ENCODE results near the gene GABARAP. TPM values are rescaled to one million over a fixed set of nuclear protein-coding genes. Genes with fewer than 3 reads are reported as not detected.

The GABARAP gene
- polyA plus RNA-seq, 1 donor from 2014 or later, result 1,138 TPM

- H3K27me3 Mint-ChIP-seq, result peaks cover 7% of the 10 kb centered on the region
- H3K4me3 Mint-ChIP-seq, result peak overlapping the region in 3 of 4 donors; percentile 70 to 93 (median 71)
- H3K36me3 Mint-ChIP-seq, result no peaks in the 10 kb centered on the region
- H3K4me1 Mint-ChIP-seq, result peaks cover 26 to 36% (median 35%) of the 10 kb centered on the region in 3 donors
- peak overlapping the region in 1 of 3 donors; percentile 57 for H3K27ac Mint-ChIP-seq
- H3K9me3 Mint-ChIP-seq, result no peaks in the 10 kb centered on the region
Measured at GRCh38 chr17:7218166-7218565, 24.1 kb downstream of the GABARAP start.

DNA sequence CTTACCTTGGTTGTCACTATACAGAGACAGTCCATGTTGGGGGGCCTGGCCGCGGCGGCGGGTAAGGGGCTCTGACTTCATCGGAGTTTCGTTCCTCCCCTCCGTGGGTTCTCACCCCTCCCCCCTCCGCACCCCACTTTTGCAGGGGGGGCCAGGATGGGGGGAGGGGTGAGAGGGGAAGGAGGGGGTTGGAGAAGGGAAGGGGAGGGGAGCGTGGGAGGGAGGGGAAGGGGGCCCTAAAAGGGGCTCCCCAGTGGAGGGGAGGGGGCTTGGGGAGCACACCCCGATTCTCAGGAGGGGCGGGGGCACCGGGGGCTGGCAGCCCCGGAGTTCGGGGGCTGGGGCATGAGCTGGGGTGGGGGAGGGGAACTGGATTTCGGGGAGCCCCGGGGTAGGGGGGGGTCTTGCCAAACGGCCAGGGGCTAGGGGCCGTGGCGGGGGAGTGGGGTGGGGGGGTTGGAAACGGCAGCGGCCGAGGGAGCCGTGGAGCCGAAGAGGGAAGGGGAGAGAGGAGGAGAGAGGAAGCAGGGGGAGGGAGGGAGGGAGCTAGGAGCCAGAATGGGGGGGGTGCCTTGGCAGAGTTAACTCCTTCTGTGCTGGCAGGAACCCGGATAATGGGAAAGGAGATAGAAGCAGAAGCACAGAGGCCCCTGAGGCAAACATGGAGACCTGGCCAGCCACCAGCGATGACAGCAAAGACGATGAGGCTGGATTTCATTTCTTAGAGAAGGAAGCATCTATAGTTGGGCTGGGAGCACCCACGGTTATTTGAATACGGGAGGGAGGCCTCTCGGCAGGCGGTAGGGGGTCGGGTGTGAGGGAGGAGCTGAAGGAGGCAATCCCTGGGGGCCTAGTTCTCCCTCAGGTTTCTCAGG lies 24.9 kb downstream of the GABARAP start:
- H3K9me3 Mint-ChIP-seq, result no peaks in the 10 kb centered on the region
- peak overlapping the region in 2 of 3 donors; percentile 71 to 73 for H3K27ac Mint-ChIP-seq
- H3K36me3 Mint-ChIP-seq, result no peaks in the 10 kb centered on the region
- H3K4me1 Mint-ChIP-seq, result peaks cover 28 to 36% (median 35%) of the 10 kb centered on the region in 3 donors
- peak overlapping the region in 3 of 4 donors; percentile 70 to 93 (median 71) for H3K4me3 Mint-ChIP-seq
- peaks cover 7% of the 10 kb centered on the region for H3K27me3 Mint-ChIP-seq

GRCh38 chr17:7216242-7217112 lies 25.8 kb downstream of the GABARAP start:
- H3K9me3 Mint-ChIP-seq, result no peaks in the 10 kb centered on the region
- H3K27me3 Mint-ChIP-seq, result peaks cover 9% of the 10 kb centered on the region
- no peaks in the 10 kb centered on the region for H3K36me3 Mint-ChIP-seq
- peak overlapping the region in 2 of 3 donors; percentile 71 to 73 for H3K27ac Mint-ChIP-seq
- peak overlapping the region in 2 of 4 donors; percentile 37 to 77 for H3K4me3 Mint-ChIP-seq
- peaks cover 31 to 40% (median 35%) of the 10 kb centered on the region in 3 donors for H3K4me1 Mint-ChIP-seq

- Mint-ChIP-seq H3K4me1 (peaks cover 24 to 36% (median 33%) of the 10 kb centered on the region in 3 donors), H3K9me3 (no peaks in the 10 kb centered on the region), H3K27ac (peak overlapping the region in 1 of 3 donors; percentile 71), H3K4me3 (peak overlapping the region in 1 of 4 donors; percentile 37), H3K27me3 (peaks cover 9% of the 10 kb centered on the region), H3K36me3 (no peaks in the 10 kb centered on the region)
Measured at GRCh38 chr17:7215652-7216180, 26.5 kb downstream of the GABARAP start.

- Mint-ChIP-seq H3K9me3 (no peaks in the 10 kb centered on the region), H3K27ac (peak overlapping the region; percentile 98 to 99 (median 98)), H3K4me3 (peak overlapping the region; percentile 92 to 96 (median 94)), H3K4me1 (peaks cover 19 to 36% (median 28%) of the 10 kb centered on the region in 3 donors), H3K27me3 (peaks cover 9% of the 10 kb centered on the region), H3K36me3 (no peaks in the 10 kb centered on the region)
Measured at GRCh38 chr17:7215136-7215638, 27.1 kb downstream of the GABARAP start.

- H3K27me3 Mint-ChIP-seq, result peaks cover 8% of the 10 kb centered on the region
- H3K27ac Mint-ChIP-seq, result peak overlapping the region; percentile 98 to 99 (median 98)
- H3K36me3 Mint-ChIP-seq, result no peaks in the 10 kb centered on the region
- H3K9me3 Mint-ChIP-seq, result no peaks in the 10 kb centered on the region
- H3K4me1 Mint-ChIP-seq, result peaks cover 16 to 34% (median 26%) of the 10 kb centered on the region in 3 donors
- peak overlapping the region; percentile 92 to 96 (median 94) for H3K4me3 Mint-ChIP-seq
Measured at GRCh38 chr17:7214300-7215135, 27.7 kb downstream of the GABARAP start.

GRCh38 chr17:7213895-7214299 lies 28.4 kb downstream of the GABARAP start:
- Mint-ChIP-seq H3K4me3 (peak overlapping the region; percentile 92 to 96 (median 94)), H3K4me1 (peaks cover 14 to 30% (median 21%) of the 10 kb centered on the region in 3 donors), H3K27ac (peak overlapping the region; percentile 98 to 99 (median 98)), H3K36me3 (no peaks in the 10 kb centered on the region), H3K9me3 (no peaks in the 10 kb centered on the region), H3K27me3 (peaks cover 7% of the 10 kb centered on the region)

DNA sequence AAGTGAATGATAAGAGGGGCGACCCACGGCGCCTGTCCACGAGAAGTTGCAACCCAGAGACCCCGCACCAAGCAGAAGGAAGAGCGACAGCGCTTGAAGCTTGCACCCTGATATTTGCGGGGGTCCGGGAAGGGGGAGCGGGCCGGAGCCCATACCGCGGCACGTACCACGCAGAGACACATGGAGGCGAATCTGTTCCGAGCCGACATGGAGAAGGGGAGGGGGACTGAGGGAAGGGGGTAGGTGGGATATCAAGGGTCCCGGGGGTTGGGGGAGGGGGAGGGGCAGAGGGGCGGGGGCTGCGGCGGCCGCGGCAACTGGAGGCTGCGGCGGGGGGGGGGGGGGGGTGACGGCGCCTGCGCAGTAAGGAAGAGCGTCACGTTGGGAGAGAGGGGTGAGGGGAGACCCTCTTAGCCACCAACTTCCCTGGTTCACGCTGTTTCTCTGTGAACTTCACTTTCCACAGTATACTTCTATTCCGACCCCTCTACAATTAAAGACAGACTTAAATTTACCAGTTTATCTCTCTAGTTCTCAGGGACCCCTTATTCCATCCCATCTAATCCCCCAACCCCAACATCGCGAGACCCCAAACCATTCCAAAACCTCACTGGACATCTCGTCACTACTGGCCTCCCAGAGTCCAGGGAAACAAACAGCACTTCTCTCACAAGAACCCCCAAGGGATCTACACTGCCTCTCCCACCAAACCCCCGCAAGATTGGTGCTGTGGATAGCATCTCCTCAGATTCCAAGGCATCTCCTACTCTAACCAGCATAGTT lies 30.6 kb downstream of the GABARAP start:
- peaks cover 6% of the 10 kb centered on the region for H3K27me3 Mint-ChIP-seq
- no peaks in the 10 kb centered on the region for H3K9me3 Mint-ChIP-seq
- H3K27ac Mint-ChIP-seq, result peak overlapping the region in 1 of 3 donors; percentile 89
- H3K36me3 Mint-ChIP-seq, result no peaks in the 10 kb centered on the region
- H3K4me1 Mint-ChIP-seq, result peaks cover 14 to 22% (median 16%) of the 10 kb centered on the region in 3 donors
- H3K4me3 Mint-ChIP-seq, result peak overlapping the region in 1 of 4 donors; percentile 76

GRCh38 chr17:7208754-7209460 lies 33.3 kb downstream of the GABARAP start:
- no peaks in the 10 kb centered on the region for H3K9me3 Mint-ChIP-seq
- peaks cover 2% of the 10 kb centered on the region for H3K36me3 Mint-ChIP-seq
- H3K27ac Mint-ChIP-seq, result peak overlapping the region in 1 of 3 donors; percentile 26
- peaks cover 24 to 26% (median 25%) of the 10 kb centered on the region in 3 donors for H3K4me1 Mint-ChIP-seq
- H3K27me3 Mint-ChIP-seq, result peaks cover 3% of the 10 kb centered on the region
- peak overlapping the region in 2 of 4 donors; percentile 45 to 52 for H3K4me3 Mint-ChIP-seq

DNA sequence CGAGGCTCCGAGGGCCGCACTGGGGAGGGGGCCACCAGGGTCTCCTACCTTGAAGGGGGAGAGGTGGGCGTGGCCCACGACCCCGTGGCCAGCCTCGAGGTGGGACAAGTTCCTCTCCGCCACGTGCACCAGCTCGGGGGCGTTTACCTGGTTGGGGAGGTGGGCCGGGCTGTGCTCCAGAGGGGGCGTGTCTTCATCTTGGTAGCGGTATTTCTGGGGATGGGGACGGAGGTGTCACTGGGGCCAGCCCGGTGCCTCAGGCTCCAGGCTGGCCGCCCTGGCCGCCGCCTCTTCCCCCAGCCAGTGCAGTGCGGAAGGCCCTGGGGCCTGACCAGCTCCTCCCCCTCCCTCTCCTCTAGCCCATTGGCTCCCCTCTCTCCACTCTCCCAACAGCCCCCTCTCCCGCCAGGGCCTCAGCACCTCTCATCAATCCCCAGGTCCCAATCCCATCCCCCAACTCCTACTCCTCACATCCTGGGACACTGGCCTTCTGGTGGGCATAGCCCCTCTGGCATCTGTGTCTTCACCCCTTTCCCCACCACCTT lies 34.1 kb downstream of the GABARAP start:
- H3K27ac Mint-ChIP-seq, result peak overlapping the region in 1 of 3 donors; percentile 26
- H3K4me1 Mint-ChIP-seq, result peaks cover 18 to 21% (median 21%) of the 10 kb centered on the region in 3 donors

GRCh38 chr17:7207120-7208001 lies 34.9 kb downstream of the GABARAP start:
- Mint-ChIP-seq H3K9me3 (no peaks in the 10 kb centered on the region), H3K4me3 (peak overlapping the region in 2 of 4 donors; percentile 28 to 40), H3K36me3 (peaks cover 2% of the 10 kb centered on the region), H3K27me3 (peaks cover 2% of the 10 kb centered on the region), H3K27ac (peak overlapping the region in 2 of 3 donors; percentile 25 to 30), H3K4me1 (peaks cover 18 to 23% (median 21%) of the 10 kb centered on the region in 3 donors)

More for the DNA sequence above, 34.1 kb downstream of the GABARAP start:
- peaks cover 2% of the 10 kb centered on the region for H3K36me3 Mint-ChIP-seq
- H3K9me3 Mint-ChIP-seq, result no peaks in the 10 kb centered on the region
- H3K27me3 Mint-ChIP-seq, result peaks cover 2% of the 10 kb centered on the region
- H3K4me3 Mint-ChIP-seq, result no peak overlapping the region

Data from IgD-negative memory B cell (primary cell).